Superior temporal gyrus (tissue), 1 donor: ENCODE data around the gene ZNF426.
"Not testable (repeated sequence)": the region's sequence is repeated elsewhere in the genome, so short reads cannot be mapped to it uniquely, and the experiment has no call there.

Source experiments
- DNase-seq: peaks from one replicate; pipeline ENCODE4 v3.0.0-alpha.2; 2016; ENCODE audit errors: extremely low spot score

ZNF426 gene

DNA sequence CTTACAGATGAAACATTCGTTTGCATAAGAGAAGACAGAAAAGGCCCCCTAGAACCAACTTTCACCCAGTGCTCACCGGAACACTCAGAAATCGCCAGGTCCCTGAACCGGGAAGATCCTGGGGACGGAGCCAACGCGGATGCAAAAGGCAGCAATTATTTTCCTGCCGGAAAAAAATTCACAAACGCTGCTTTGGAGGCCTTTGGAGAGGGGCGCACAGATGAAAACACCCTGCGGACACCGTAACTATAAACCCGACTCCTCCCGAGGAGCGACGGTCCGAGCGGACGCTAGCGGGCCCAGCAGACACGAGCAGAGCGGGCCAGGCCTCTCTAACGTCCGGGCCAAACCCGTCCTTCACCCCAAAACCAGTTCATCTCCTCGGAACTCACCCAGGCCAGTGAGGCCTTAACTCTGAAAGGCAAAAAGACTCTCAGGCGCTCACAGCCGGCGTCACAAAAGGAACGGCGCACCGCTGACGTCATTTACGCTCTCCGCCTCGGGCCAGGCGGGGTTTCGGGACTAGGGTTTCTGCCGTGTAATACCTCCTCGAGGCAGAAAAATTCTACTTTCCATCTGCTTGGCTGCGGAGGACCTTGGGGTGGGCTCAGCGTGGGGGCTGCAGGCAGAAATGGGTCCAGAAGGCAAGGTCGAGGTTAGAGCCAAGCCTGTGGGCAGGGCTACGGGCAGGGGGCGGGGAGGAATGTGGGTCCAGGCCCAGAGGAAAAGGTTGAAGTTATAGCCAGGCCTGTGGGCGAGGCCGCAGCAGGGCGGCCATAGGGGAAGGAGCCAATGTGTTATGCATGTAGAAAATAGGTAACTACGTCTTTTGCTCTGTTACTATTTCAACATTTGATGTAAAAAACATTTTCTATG is at the start of gene ZNF426:
ZNF426 (minus strand) TSS at position 463 of the 876 bp plus-strand sequence. CDS start 2,413 bp downstream, outside the sequence.
- peak; percentile 93 for DNase-seq

DNA sequence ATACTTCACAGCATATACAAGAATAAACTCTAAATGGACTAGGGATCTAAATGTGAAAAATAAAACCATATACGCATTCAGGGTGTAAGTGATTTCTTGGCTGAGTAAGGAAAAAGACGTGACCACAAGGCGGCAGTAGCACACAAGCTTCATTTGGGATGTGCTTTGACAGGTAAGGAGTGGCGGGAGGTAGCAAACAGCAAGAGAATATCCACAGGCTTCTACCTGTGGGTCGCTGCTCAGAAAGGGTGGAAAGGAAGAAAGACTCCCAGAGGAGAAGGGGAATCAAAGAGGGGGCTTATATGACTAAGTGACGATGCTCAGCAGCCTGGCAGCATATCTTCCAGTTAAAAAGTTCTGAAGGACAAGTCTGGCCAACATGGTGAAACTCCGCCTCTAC is 48.3 kb upstream of the ZNF426 start:
- peak; percentile 71 for DNase-seq

DNA sequence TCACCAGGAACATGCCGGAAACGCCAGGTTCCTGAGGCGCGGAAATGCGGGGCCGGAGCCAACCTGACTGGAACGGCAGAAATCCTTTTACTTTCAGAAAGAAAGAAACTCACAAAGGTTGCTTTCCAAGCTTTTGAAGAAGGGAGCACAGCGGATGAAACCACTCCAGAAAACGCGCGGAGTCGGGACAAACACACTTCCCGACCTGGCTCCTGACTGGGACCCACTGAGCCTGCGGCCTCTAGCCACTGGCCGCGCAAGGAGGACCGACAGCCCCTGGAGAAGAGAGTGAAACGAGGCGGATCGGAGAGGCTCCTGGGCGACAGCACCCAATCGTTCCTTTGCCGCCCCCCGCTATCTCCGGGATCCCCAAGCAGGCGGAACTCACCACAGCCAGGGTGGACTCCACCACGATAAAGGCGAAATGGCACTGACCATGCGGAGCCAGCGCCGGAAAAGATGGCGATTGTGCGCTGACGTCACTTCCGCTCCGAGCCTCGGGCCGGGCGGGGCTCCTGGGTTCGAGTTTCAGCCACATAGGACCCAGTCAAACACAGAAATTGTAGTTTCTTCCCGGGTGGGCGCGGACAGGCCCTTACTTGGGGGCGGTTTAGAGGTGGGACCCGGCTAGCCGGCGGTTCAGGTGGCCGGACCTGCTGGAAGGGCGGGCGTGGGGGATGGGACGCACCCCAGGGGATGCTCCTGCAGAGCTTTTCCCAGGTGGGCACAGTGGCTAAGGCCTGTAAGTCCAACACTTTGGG is 45.8 kb upstream of the ZNF426 start, which contains the start of gene ZNF121:
ZNF121 (minus strand) TSS at position 432 of the 761 bp plus-strand sequence. CDS start 16,407 bp downstream, outside the sequence.
- DNase-seq: peak; percentile 95

DNA sequence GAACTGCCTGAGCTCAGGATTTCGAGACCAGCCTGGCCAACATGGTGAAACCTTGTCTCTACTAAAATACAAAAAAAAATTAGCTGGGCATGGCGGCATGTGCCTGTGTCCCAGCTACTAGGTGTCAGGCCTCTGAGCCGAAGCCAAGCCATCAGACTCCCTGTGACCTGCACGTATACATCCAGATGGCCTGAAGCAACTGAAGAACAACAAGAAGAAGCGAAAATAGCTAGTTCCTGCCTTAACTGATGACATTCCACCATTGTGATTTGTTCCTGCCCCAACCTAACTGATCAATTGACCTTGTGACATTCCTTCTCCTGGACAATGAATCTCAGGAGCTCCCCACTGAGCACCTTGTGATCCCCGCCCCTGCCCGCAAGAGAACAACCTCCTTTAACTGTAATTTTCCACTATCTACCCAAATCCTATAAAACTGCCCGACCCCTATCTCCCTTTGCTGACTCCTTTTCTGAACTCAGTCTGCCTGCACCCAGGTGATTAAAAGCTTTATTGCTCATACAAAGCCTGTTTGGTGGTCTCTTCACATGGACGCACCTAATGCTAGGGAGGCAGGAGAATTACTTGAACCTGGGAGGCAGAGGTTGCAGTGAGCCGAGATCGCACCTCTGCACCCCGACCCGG is 43.8 kb upstream of the ZNF426 start:
- DNase-seq: not testable (repeated sequence)

DNA sequence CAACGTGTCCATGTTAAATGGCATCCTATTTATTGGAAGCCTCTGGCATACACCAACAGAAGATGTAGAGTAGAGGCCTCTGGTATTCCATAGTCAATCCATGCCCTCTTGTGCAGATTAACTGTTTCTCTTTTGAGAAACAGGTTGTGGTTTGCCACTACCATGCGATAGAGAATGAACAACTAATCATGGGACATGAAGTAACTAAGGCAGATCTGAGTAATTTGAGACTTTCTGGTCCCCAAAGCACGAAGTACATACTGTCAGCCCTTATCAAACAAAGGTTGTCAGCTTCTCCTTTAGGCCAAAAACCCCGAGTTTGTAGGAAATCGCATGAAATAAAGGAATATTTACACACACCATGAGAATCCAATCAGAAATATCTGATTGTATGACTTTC is 42.3 kb upstream of the ZNF426 start:
- DNase-seq: no peak

DNA sequence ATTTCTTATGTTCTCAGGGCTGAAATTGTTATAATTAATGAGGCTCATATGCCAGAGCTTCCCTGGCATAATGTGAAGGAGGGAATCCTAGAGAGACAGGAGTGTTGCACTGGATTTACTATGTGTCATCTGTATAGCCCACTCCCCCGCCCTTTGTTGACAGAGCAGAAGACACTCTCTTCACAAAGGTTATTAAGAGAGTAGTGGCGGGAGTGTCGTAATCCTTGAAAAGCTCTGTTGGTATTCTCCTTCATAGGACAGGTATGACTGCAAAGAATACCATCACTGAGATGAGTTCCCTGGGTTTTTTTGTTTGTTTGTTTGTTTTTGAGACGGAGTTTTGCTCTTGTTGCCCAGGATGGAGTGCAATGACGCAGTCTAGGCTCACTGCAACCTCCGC is 31.8 kb upstream of the ZNF426 start:
- no peak for DNase-seq

DNA sequence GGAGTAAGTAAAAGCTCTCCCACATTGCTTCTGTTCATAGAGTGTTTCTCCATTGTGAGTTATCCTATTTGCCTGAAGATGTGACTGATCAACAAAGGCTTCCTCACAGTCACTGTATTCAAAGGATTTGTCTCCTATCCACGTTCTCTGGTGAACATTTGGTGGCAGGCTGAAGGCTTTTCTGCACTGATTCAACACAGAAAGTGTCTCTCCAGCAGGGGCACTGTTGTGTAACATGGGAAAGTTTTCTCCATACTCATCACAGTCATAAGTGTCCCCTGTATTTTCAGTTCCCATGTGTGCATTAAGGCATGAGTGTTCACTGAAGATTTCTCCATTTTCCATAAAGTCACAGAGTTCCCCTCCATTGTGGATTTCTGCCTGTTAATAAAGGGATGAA is 28.3 kb upstream of the ZNF426 start:
- DNase-seq: no peak

DNA sequence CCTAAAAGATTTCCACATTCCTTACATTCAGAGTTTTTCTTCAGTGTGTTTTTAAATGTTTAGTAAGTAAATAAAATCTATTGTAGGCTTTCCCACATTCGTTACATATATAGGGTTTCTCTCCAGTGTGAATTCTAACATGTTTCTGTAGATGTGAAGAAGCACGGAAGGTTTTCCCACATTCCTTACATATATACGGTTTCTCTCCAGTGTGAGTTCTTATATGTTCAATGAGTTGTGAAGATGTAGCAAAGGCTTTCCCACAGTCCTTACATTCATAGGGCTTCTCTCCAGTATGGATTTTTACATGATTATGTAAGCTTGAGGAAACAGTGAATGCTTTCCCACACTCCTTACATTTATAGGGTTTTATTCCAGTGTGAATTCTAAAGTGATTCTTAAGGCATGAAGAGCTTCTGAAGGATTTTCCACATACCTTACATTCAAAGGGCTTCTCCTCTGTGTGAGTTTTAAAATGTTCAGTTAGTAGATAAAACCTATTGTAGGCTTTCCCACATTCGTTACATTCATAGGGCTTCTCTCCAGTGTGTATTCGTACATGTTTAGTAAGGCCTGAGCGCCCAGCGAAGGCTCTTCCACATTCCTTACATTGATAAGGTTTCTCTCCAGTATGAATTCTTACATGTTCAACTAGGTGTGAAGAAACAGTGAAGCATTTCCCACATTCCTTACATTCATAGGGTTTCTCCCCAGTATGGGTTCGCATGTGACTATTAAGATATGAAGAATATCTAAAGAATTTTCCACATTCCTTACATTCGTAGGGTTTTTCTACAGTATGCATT is 27.7 kb upstream of the ZNF426 start:
- DNase-seq: no peak

DNA sequence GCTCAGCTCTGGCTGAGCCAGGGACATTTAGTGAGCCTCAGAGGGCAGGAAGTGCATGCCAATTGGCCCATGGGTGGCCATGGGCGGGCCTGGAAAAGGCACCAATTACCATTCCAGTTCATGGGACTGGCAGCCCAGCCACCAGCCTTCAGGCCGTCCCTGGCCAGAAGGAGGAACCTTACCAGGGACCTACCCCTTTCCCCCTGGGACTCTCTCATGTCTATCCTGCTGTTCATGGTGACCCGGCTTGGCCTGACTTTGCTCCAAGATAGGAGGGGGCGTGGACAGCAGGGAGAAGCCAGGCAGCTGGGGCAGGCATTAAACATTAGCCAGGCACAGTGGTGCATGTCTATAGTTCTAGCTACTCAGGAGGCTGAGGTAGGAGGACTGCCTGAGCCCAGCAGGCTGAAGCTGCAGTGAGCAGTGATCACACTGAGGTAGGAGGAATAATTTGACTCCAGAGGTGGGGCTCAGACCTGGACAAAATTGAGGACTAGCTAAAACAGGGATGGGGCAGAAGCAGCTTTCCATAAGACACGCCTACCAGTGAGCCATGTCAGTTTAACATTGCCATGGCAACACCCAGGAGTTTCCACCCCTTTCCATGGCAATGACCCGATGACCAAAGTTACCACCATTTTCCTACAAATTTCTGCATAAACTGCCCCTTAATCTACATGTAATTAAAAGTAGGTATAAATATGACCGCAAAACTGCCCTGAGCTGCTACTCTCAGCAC is 14.3 kb upstream of the ZNF426 start:
- no peak for DNase-seq

DNA sequence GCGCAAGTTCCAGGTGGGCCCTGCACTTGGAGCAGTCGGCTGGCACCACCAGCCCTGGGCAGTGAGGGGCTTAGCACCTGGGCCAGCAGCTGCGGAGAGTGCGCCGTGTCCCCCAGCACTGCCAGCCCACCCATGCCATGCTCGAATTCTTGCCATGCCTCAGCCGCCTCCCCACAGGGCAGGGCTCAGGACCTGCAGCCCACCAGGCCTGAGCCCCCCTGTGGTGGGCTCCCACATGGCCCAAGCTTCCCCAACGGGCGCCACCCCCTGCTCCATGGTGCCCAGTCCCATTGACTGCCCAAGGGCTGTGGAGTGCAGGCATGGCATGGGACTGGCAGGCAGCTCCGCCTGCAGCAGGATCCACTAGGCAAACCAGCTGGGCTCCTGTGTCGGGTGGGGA is 9.4 kb upstream of the ZNF426 start:
- DNase-seq: no peak

DNA sequence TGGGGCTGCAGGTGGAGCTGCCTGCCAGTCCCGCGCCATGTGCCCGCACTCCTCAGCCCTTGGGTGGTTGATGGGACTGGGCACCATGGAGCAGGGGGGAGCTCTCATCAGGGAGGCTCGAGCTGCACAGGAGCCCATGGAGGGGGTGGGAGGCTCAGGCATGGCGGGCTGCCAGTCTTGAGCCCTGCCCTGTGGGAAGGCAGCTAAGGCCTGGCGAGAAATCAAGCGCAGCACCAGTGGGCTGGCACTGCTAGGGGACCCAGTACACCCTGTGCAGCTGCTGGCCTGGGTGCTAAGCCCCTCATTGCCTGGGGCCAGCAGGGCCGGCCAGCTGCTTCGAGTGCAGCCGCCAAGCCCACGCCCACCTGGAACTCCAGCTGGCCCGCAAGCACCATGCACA is 2.8 kb upstream of the ZNF426 start:
- DNase-seq: not testable (repeated sequence)

DNA sequence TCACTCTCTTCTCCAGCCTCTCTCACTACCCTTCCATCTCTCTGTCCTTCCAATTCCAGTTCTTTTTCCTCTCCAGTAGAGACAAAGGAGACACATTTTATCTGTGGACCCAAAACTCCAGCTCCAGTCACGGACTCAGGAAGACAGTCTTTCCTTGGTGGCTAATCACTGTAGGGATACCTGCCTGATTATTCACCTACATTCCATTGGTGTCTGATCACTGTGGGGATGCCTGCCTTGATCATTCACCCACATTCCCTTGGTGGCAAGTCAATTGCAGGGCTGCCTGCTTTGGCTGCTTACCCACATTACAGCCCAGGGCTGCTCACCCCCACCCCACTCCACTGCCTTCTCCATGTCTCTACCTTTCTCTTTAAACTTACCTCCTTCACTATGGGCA is 1.5 kb upstream of the ZNF426 start:
- not testable (repeated sequence) for DNase-seq

DNA sequence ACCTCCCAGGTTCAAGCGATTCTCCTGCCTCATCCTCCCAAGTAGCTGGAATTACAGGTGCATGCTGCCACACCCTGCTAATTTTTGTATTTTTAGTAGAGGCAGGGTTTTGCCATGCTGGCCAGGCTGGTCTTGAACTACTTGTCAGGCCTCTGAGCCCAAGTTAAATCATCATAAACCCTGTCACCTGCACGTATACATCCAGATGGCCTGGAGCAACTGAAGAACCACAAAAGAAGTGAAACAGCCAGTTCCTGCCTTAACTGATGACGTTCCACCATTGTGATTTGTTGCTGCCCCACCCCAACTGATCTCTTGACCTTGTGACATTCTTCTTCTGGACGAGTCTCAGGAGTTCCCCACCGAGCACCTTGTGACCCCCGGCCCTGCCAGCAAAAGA is 756 bp upstream of the ZNF426 start:
- DNase-seq: not testable (repeated sequence)

DNA sequence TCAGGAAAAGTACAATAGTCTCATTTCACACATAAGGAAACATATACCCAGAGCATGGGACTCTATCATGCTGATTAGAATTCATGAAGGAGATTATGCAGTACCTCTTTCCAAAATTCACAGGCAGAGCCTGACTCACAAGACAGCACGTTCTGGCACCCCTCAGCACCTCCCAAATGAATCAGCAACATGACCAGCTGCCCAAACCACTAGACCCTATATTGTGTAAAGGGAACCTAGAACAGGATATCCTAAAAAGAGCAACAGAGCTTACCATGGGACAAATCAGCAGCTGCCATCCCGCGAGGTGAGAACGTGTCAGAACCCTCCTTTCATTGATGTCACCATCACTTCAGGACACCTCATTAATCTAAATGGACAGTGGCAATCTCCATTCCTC is 2.5 kb downstream of the ZNF426 start:
- no peak for DNase-seq

DNA sequence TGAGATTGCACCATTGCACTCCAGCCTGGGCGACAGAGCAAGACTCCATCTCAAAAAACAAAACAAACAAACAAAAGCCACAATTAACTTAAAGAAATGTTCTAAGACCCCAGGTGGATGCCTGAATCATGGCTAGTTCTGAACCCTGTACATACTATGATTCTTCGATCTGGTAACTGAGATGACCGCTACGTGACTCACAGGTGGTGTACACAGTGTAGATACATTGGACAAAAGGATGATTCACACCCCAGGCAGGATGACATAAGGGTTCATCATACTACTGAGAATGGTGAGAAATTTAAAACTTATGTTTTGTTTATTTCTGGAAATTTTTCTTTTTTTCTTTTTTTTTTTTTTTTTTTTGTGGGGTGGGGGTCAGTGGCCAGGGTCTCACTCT is 6.5 kb downstream of the ZNF426 start:
- DNase-seq: no peak

DNA sequence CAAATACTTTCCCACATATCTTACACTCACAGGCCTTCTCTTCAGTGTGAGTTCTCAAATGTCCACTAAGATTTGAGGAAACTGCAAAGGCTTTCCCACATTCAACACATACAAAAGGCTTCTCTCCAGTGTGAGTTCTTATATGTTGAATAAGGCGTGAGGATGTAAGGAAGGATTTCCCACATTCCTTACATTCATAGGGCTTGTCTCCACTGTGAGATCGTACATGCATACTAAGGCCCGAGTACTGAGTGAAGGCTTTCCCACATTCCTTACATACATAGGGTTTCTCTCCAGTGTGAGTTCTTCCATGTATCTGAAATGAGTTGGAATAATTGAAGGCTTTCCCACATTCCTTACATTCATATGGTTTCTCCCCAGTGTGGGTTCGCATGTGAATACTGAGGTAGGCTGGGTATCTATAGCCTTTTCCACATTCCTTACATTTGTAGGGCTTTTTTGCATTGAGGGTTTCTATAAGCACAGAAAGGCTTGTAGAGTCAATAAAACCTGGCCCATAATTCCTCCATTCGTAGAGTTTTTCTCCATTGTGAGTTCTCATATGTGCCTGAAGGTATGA is 9.6 kb downstream of the ZNF426 start:
- no peak for DNase-seq

DNA sequence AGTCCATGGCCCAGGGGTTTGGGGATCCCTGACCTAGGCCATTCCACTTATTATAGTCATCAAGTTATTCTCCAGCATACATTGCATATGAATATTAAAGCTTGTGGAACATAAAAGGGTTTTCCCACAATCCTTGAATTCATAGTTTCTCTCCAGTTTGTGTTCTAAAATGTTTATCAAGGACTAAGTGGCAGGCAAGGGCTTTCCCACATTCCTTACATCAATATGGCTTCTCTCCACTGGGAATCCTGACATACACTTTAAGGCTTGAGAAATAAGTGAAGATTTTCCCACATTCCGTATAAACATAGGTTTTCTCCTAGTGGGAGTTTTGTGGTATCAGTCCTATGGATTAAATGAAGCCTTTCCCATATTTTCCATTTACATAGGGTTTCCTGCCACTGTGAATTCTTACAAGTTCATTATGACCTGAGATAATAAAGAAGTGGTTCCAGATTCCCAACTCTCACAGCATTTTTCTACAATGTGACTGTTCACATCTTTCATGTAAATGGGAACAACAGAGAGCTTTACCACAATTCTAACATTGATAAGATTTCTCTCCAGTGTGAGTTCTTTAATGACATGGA is 14.5 kb downstream of the ZNF426 start:
- DNase-seq: no peak

DNA sequence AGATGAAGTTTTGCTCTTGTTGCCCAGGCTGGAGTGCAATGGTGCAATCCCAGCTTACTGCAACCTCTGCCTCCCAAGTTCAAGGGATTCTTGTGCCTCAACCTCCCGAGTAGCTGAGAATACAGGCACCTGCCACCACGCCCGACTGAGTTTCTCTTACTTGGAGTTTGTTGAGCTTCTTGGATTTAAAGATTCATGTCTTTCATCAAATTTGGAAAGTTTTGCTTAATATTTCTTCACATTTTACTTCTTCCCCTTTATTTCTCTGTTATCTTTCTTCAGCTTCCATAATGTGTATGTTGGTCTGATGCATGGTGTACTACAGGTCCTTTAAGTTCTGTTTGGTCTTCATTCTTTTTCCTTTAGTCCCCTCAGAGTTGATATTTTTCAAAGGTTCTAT is 31.2 kb downstream of the ZNF426 start:
- DNase-seq: no peak

DNA sequence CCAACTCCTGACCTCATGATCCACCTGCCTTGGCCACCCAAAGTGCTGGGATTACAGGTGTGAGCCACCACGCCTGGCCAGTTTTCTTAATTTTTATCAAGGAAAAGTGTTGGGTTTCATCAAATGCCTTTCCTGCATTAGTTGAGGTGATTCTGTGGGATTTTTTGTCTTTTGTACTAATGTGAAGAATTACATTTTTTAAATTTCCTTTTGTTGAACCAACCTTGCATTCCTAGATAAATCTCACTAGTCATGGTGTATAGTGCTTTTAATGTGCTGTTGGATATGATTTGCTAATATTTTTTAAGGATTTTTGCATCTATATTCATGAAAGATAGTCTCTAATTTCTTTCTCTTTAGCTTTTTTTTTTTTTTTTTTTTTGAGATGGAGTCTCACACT is 37.6 kb downstream of the ZNF426 start:
- no peak for DNase-seq
